DND-41 (cell line): ENCODE results near the gene NCK2.

ENCODE experiments used
- ATAC-seq: fragments of 200-7000 bp; cut with Tn5 transposase; 3 replicates; pipeline ENCODE4 v1.9.1; 2021; ENCODE audit warnings: low read depth; ENCODE audit not compliant: insufficient read depth
- DNase-seq: peaks from one replicate; pipeline ENCODE4 v3.0.0-alpha.2; 2020
- H2AFZ ChIP-seq: 2 replicates; pipeline ENCODE4 v1.6.0; 2012; ENCODE audit warnings: low read depth, low read length
- H3K27ac ChIP-seq: 2 replicates; pipeline ENCODE4 v1.5.1; 2012; ENCODE audit warnings: low read length, inconsistent platforms
- H3K27me3 ChIP-seq: fragments of 200-600 bp; sonication (generic); 2 replicates; pipeline ENCODE4 v1.6.0; 2012; ENCODE audit warnings: low read length, mild to moderate bottlenecking, inconsistent platforms; ENCODE audit not compliant: insufficient read depth, poor library complexity
- H3K36me3 ChIP-seq: 2 replicates; pipeline ENCODE4 v1.5.1; 2012; ENCODE audit warnings: low read length, inconsistent platforms; ENCODE audit not compliant: insufficient read depth
- H3K4me1 ChIP-seq: 2 replicates; pipeline ENCODE4 v1.5.1; 2012; ENCODE audit warnings: mild to moderate bottlenecking, low read length; ENCODE audit not compliant: insufficient read depth
- H3K4me2 ChIP-seq: 2 replicates; pipeline ENCODE4 v1.6.0; 2012; ENCODE audit warnings: mild to moderate bottlenecking, moderate library complexity, low read length, inconsistent platforms; ENCODE audit not compliant: insufficient read depth
- H3K4me3 ChIP-seq, 2 experiments: fragments of 200-600 bp in 1 of 2; shearing (Covaris generic) in 1 of 2; 2 replicates each; pipeline ENCODE4 v1.5.1; 2012 to 2016; ENCODE audit warnings: inconsistent platforms in 2 of 2, low read length in 2 of 2, mild to moderate bottlenecking in 2 of 2, low read depth in 1 of 2, moderate library complexity in 1 of 2
- H3K79me2 ChIP-seq: 2 replicates; pipeline ENCODE4 v1.6.0; 2012; ENCODE audit warnings: low read length, inconsistent platforms; ENCODE audit not compliant: insufficient read depth
- H3K9ac ChIP-seq: 2 replicates; pipeline ENCODE4 v1.6.0; 2012; ENCODE audit warnings: low read depth, mild to moderate bottlenecking, inconsistent platforms, low read length, moderate library complexity
- H3K9me3 ChIP-seq: 2 replicates; pipeline ENCODE4 v1.5.1; 2012; ENCODE audit warnings: low read length, moderate library complexity, mild to moderate bottlenecking, inconsistent platforms; ENCODE audit not compliant: insufficient read depth, severe bottlenecking
- H4K20me1 ChIP-seq: 2 replicates; pipeline ENCODE4 v1.6.0; 2012; ENCODE audit warnings: low read length; ENCODE audit not compliant: insufficient read depth
- CTCF ChIP-seq: IDR thresholded peaks from 2 replicates; pipeline ENCODE4 v1.5.1; 2012; ENCODE audit warnings: borderline replicate concordance, low read length, moderate library complexity, mild to moderate bottlenecking; ENCODE audit not compliant: poor library complexity, severe bottlenecking; ENCODE audit errors: extremely low read depth
- EZH2 ChIP-seq: IDR thresholded peaks from 3 replicates; pipeline ENCODE4 v1.6.1; 2012; ENCODE audit warnings: borderline replicate concordance, low read depth, mild to moderate bottlenecking, moderate library complexity, low read length, inconsistent platforms; ENCODE audit not compliant: severe bottlenecking

Gene NCK2

GRCh38 chr2:105739944-105740530, 4.7 kb upstream of the NCK2 start:
- DNase-seq: no peak
- H3K27me3 ChIP-seq: no peaks in the 10 kb centered on the region
- H3K36me3 ChIP-seq: no peaks in the 10 kb centered on the region
- no peak for ATAC-seq
- no peak overlapping the region for H3K9ac ChIP-seq
- H3K9me3 ChIP-seq: no peaks in the 10 kb centered on the region
- H4K20me1 ChIP-seq: no peaks in the 10 kb centered on the region
- H2AFZ ChIP-seq: no peak overlapping the region
- H3K79me2 ChIP-seq: peaks cover under 1% of the 10 kb centered on the region
- H3K4me2 ChIP-seq: no peak overlapping the region
- peaks cover 41% of the 10 kb centered on the region for H3K4me1 ChIP-seq
- no peak for TF ChIP-seq CTCF
- TF ChIP-seq EZH2: no peak
- H3K27ac ChIP-seq: peak overlapping the region; percentile 67
- no peak overlapping the region for H3K4me3 ChIP-seq

DNA sequence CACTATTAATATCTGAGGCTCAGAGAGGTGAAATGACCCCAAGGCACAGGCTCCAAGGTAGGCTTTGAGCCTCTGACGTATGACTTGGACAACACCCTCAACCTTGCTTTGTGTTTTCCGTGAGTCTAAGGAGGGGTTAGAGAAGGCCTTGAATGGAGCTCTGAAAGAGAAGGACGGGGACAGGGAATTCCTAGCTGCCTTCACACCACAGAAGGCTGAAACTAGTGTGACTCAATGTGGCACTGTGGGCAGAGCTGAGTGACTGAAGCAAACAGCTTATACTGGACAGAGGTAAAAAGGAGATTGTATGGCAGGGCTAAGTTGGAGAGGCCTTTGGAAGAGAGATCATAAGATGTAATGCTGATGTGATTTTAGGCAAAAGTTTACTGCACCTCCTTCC, 3.5 kb upstream of the NCK2 start:
- Histone ChIP-seq H3K9ac (no peak overlapping the region), H3K9me3 (no peaks in the 10 kb centered on the region), H2AFZ (no peak overlapping the region), H3K4me1 (peaks cover 40% of the 10 kb centered on the region), H3K4me2 (no peak overlapping the region), H4K20me1 (peaks cover 7% of the 10 kb centered on the region), H3K79me2 (peaks cover 12% of the 10 kb centered on the region), H3K27me3 (no peaks in the 10 kb centered on the region), H3K27ac (no peak overlapping the region), H3K36me3 (no peaks in the 10 kb centered on the region; the same call in 1 of the 2 replicates), H3K4me3 (no peak overlapping the region)
- ATAC-seq (no peak), DNase-seq (no peak)
- no peak for TF ChIP-seq CTCF

DNA sequence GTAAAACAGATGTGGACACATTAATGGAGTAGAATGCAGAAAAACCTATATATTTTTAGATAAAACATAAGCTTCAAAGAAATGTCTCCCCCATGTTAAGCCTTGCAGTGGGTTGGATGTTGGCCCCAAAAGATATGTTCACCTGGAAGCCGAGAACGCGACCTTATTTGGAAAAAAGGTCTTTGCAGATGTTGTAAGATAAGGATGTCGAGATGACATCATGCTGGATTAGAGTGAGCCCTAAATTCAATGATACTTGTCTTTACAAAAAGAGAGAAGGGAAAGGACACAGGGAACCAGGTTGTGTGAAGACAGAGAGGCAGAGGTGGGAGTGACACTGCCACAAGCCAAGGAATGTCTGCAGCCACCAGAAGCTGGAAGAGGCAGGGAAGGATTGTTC, 3.1 kb upstream of the NCK2 start:
- Histone ChIP-seq H3K36me3 (no peaks in the 10 kb centered on the region; the same call in 1 of the 2 replicates), H3K9me3 (no peaks in the 10 kb centered on the region), H4K20me1 (peaks cover 12% of the 10 kb centered on the region), H3K4me2 (no peak overlapping the region), H2AFZ (no peak overlapping the region), H3K4me3 (no peak overlapping the region), H3K4me1 (peaks cover 44% of the 10 kb centered on the region), H3K27me3 (no peaks in the 10 kb centered on the region), H3K27ac (no peak overlapping the region), H3K79me2 (peaks cover 17% of the 10 kb centered on the region), H3K9ac (no peak overlapping the region)
- DNase-seq (no peak), ATAC-seq (no peak)
- TF ChIP-seq CTCF (no peak), EZH2 (no peak)
